GM12892 (cell line): ENCODE results near the gene CPNE9.

ENCODE experiments used
- POLR2A ChIP-seq: IDR thresholded peaks from 2 replicates; pipeline ENCODE4 v1.6.1; 2011; ENCODE audit warnings: low read depth, low read length, control low read depth
- POLR2AphosphoS5 ChIP-seq: IDR thresholded peaks from 2 replicates; pipeline ENCODE4 v1.6.1; 2011; ENCODE audit warnings: low read depth, low read length, control low read depth
- TAF1 ChIP-seq: IDR thresholded peaks from 2 replicates; pipeline ENCODE4 v1.6.1; 2011; ENCODE audit warnings: low read depth, mild to moderate bottlenecking, control low read depth, low read length, borderline replicate concordance

DNA sequence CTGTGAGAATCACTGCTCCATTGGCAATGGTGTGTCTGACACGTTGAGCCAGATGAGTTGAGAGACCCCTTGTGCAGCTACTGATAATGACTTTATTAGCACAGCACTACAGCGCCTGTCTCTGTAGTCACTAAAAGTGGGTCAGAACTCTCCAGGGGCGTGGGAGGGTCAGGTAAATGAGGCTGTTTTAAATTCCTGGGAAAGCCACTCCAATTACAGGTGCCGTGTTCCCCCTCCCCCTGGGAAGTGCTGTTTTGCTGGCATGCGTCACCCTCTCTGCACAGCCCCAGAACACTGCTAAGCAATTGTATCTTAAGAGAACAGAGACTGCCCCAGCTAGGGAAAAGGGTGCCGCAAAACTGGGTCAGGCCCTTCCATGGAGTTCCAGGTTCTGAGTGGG, 21.5 kb upstream of the CPNE9 start:
- TF ChIP-seq POLR2A = no peak
- no peak for TF ChIP-seq POLR2AphosphoS5
- TF ChIP-seq TAF1 = no peak
